SK-N-MC (cell line): ENCODE data around the gene CCDC34.

Source experiments
- DNase-seq: peaks from one replicate; pipeline ENCODE4 v3.0.0-alpha.2; 2011; ENCODE audit warnings: low read depth, low spot score
- H3K27ac ChIP-seq: fragments of 200-600 bp; sonication (generic); 2 replicates; pipeline ENCODE4 v1.5.1; 2016; ENCODE audit warnings: mixed run types
- H3K36me3 ChIP-seq: fragments of 200-600 bp; sonication (generic); 2 replicates; pipeline ENCODE4 v1.6.1; 2017; ENCODE audit warnings: antibody characterized with exemption, low read length, mixed read lengths; ENCODE audit not compliant: insufficient read depth
- H3K4me3 ChIP-seq: fragments of 200-600 bp; sonication (generic); 2 replicates; pipeline ENCODE4 v1.5.1; 2016
- H3K9ac ChIP-seq: fragments of 200-600 bp; sonication (generic); 2 replicates; pipeline ENCODE4 v1.8.0; 2017; ENCODE audit warnings: mixed run types, mixed read lengths; ENCODE audit not compliant: insufficient read length
- H3K9me3 ChIP-seq: fragments of 200-600 bp; sonication (generic); 2 replicates; pipeline ENCODE4 v1.6.1; 2017; ENCODE audit warnings: low read depth, mild to moderate bottlenecking, antibody characterized with exemption, low read length, moderate library complexity, mixed read lengths
- EZH2 ChIP-seq: fragments of 200-600 bp; sonication (generic); IDR thresholded peaks from one replicate; pipeline ENCODE4 v1.6.1; 2017; ENCODE audit warnings: antibody characterized with exemption
- FOXP2 ChIP-seq: optimal IDR thresholded peaks from 2 replicates; pipeline ENCODE3; 2011; ENCODE audit warnings: mild to moderate bottlenecking, moderate library complexity; ENCODE audit not compliant: insufficient read depth; ENCODE audit errors: extremely low read length, control extremely low read depth
- POLR2AphosphoS5 ChIP-seq: IDR thresholded peaks from 2 replicates; pipeline ENCODE4 v1.6.1; 2012; ENCODE audit warnings: mild to moderate bottlenecking, low read depth, low read length, borderline replicate concordance

CCDC34 gene

GRCh38 chr11:27388869-27389268 is 25.9 kb upstream of the CCDC34 start:
- DNase-seq, result no peak
- H3K4me3 ChIP-seq, result no peak overlapping the region

GRCh38 chr11:27388001-27388400 is 25.0 kb upstream of the CCDC34 start:
- Histone ChIP-seq H3K9me3 (no peaks in the 10 kb centered on the region), H3K36me3 (0 out of 2 replicates have a peak, but pooled peaks cover 5% of the 10 kb centered on the region), H3K9ac (no peak overlapping the region), H3K4me3 (no peak overlapping the region), H3K27ac (no peak overlapping the region)
- no peak for DNase-seq
- no peak for TF ChIP-seq EZH2
- no peak for TF ChIP-seq POLR2AphosphoS5
- no peak for TF ChIP-seq FOXP2

More at GRCh38 chr11:27388869-27389268, 25.9 kb upstream of the CCDC34 start:
- H3K9ac ChIP-seq, result no peak overlapping the region
- H3K36me3 ChIP-seq, result 0 out of 2 replicates have a peak, but pooled peaks cover 5% of the 10 kb centered on the region
- no peak overlapping the region for H3K27ac ChIP-seq
- no peak for TF ChIP-seq FOXP2
- no peak for TF ChIP-seq EZH2
- no peak for TF ChIP-seq POLR2AphosphoS5
- no peaks in the 10 kb centered on the region for H3K9me3 ChIP-seq

GRCh38 chr11:27387362-27387761 is 24.3 kb upstream of the CCDC34 start:
- Histone ChIP-seq H3K9me3 (no peaks in the 10 kb centered on the region), H3K27ac (no peak overlapping the region), H3K36me3 (0 out of 2 replicates have a peak, but pooled peaks cover 5% of the 10 kb centered on the region), H3K4me3 (no peak overlapping the region), H3K9ac (no peak overlapping the region)
- DNase-seq, result no peak
- TF ChIP-seq FOXP2 (no peak), POLR2AphosphoS5 (no peak), EZH2 (no peak)

- Histone ChIP-seq H3K9ac (no peak overlapping the region), H3K36me3 (0 out of 2 replicates have a peak, but pooled peaks cover 5% of the 10 kb centered on the region), H3K4me3 (no peak overlapping the region), H3K27ac (no peak overlapping the region), H3K9me3 (no peaks in the 10 kb centered on the region)
- DNase-seq, result no peak
- no peak for TF ChIP-seq EZH2
- no peak for TF ChIP-seq POLR2AphosphoS5
- no peak for TF ChIP-seq FOXP2
These were observed 23.3 kb upstream of the CCDC34 start for GRCh38 chr11:27386181-27386845.

GRCh38 chr11:27385245-27385644 is 22.2 kb upstream of the CCDC34 start:
- Histone ChIP-seq H3K4me3 (no peak overlapping the region), H3K9ac (no peak overlapping the region), H3K9me3 (no peaks in the 10 kb centered on the region), H3K36me3 (0 out of 2 replicates have a peak, but pooled peaks cover 5% of the 10 kb centered on the region), H3K27ac (no peak overlapping the region)
- DNase-seq, result no peak
- no peak for TF ChIP-seq POLR2AphosphoS5
- TF ChIP-seq FOXP2, result no peak
- TF ChIP-seq EZH2, result no peak

GRCh38 chr11:27384227-27384626 is 21.2 kb upstream of the CCDC34 start:
- H3K36me3 ChIP-seq, result 0 out of 2 replicates have a peak, but pooled peaks cover 5% of the 10 kb centered on the region
- no peak overlapping the region for H3K9ac ChIP-seq
- H3K27ac ChIP-seq, result no peak overlapping the region
- no peak for DNase-seq
- TF ChIP-seq FOXP2 (no peak), EZH2 (no peak), POLR2AphosphoS5 (no peak)
- no peaks in the 10 kb centered on the region for H3K9me3 ChIP-seq
- no peak overlapping the region for H3K4me3 ChIP-seq

- TF ChIP-seq FOXP2, result no peak
- TF ChIP-seq POLR2AphosphoS5, result no peak
- TF ChIP-seq EZH2, result no peak
- H3K9ac ChIP-seq, result no peak overlapping the region
- H3K4me3 ChIP-seq, result no peak overlapping the region
- DNase-seq, result no peak
- H3K27ac ChIP-seq, result no peak overlapping the region
- 0 out of 2 replicates have a peak, but pooled peaks cover 5% of the 10 kb centered on the region for H3K36me3 ChIP-seq
- H3K9me3 ChIP-seq, result no peaks in the 10 kb centered on the region
These were observed 20.6 kb upstream of the CCDC34 start for GRCh38 chr11:27383645-27384044.

- H3K9ac ChIP-seq, result no peak overlapping the region
- no peak overlapping the region for H3K27ac ChIP-seq
- no peaks in the 10 kb centered on the region for H3K9me3 ChIP-seq
- no peak overlapping the region for H3K4me3 ChIP-seq
- no peak for TF ChIP-seq EZH2
- no peak for TF ChIP-seq POLR2AphosphoS5
- TF ChIP-seq FOXP2, result no peak
- no peak for DNase-seq
- H3K36me3 ChIP-seq, result 0 out of 2 replicates have a peak, but pooled peaks cover 5% of the 10 kb centered on the region
These were observed 18.2 kb upstream of the CCDC34 start for GRCh38 chr11:27381238-27381666.

GRCh38 chr11:27380771-27381170 is 17.8 kb upstream of the CCDC34 start:
- H3K9ac ChIP-seq, result no peak overlapping the region
- 0 out of 2 replicates have a peak, but pooled peaks cover 5% of the 10 kb centered on the region for H3K36me3 ChIP-seq
- no peak for DNase-seq
- TF ChIP-seq EZH2 (no peak), POLR2AphosphoS5 (no peak), FOXP2 (no peak)
- no peaks in the 10 kb centered on the region for H3K9me3 ChIP-seq
- H3K4me3 ChIP-seq, result no peak overlapping the region
- H3K27ac ChIP-seq, result no peak overlapping the region
